DND-41 (cell line): Measurements from ENCODE around the gene HDDC2.

ENCODE experiments used
- ATAC-seq: fragments of 200-7000 bp; cut with Tn5 transposase; 3 replicates; pipeline ENCODE4 v1.9.1; 2021; ENCODE audit warnings: low read depth; ENCODE audit not compliant: insufficient read depth
- DNase-seq: peaks from one replicate; pipeline ENCODE4 v3.0.0-alpha.2; 2020
- H2AFZ ChIP-seq: 2 replicates; pipeline ENCODE4 v1.6.0; 2012; ENCODE audit warnings: low read depth, low read length
- H3K27ac ChIP-seq: 2 replicates; pipeline ENCODE4 v1.5.1; 2012; ENCODE audit warnings: low read length, inconsistent platforms
- H3K27me3 ChIP-seq: fragments of 200-600 bp; sonication (generic); 2 replicates; pipeline ENCODE4 v1.6.0; 2012; ENCODE audit warnings: low read length, mild to moderate bottlenecking, inconsistent platforms; ENCODE audit not compliant: insufficient read depth, poor library complexity
- H3K36me3 ChIP-seq: 2 replicates; pipeline ENCODE4 v1.5.1; 2012; ENCODE audit warnings: low read length, inconsistent platforms; ENCODE audit not compliant: insufficient read depth
- H3K4me1 ChIP-seq: 2 replicates; pipeline ENCODE4 v1.5.1; 2012; ENCODE audit warnings: mild to moderate bottlenecking, low read length; ENCODE audit not compliant: insufficient read depth
- H3K4me2 ChIP-seq: 2 replicates; pipeline ENCODE4 v1.6.0; 2012; ENCODE audit warnings: mild to moderate bottlenecking, moderate library complexity, low read length, inconsistent platforms; ENCODE audit not compliant: insufficient read depth
- H3K4me3 ChIP-seq, 2 experiments: fragments of 200-600 bp in 1 of 2; shearing (Covaris generic) in 1 of 2; 2 replicates each; pipeline ENCODE4 v1.5.1; 2012 to 2016; ENCODE audit warnings: inconsistent platforms in 2 of 2, low read length in 2 of 2, mild to moderate bottlenecking in 2 of 2, low read depth in 1 of 2, moderate library complexity in 1 of 2
- H3K79me2 ChIP-seq: 2 replicates; pipeline ENCODE4 v1.6.0; 2012; ENCODE audit warnings: low read length, inconsistent platforms; ENCODE audit not compliant: insufficient read depth
- H3K9ac ChIP-seq: 2 replicates; pipeline ENCODE4 v1.6.0; 2012; ENCODE audit warnings: low read depth, mild to moderate bottlenecking, inconsistent platforms, low read length, moderate library complexity
- H3K9me3 ChIP-seq: 2 replicates; pipeline ENCODE4 v1.5.1; 2012; ENCODE audit warnings: low read length, moderate library complexity, mild to moderate bottlenecking, inconsistent platforms; ENCODE audit not compliant: insufficient read depth, severe bottlenecking
- H4K20me1 ChIP-seq: 2 replicates; pipeline ENCODE4 v1.6.0; 2012; ENCODE audit warnings: low read length; ENCODE audit not compliant: insufficient read depth
- EZH2 ChIP-seq: IDR thresholded peaks from 3 replicates; pipeline ENCODE4 v1.6.1; 2012; ENCODE audit warnings: borderline replicate concordance, low read depth, mild to moderate bottlenecking, moderate library complexity, low read length, inconsistent platforms; ENCODE audit not compliant: severe bottlenecking
- TF ChIP-seq, protein P1 (sequence below): IDR thresholded peaks from 2 replicates; pipeline ENCODE4 v1.5.1; 2012; ENCODE audit warnings: borderline replicate concordance, low read length, moderate library complexity, mild to moderate bottlenecking; ENCODE audit not compliant: poor library complexity, severe bottlenecking; ENCODE audit errors: extremely low read depth

The HDDC2 gene

DNA sequence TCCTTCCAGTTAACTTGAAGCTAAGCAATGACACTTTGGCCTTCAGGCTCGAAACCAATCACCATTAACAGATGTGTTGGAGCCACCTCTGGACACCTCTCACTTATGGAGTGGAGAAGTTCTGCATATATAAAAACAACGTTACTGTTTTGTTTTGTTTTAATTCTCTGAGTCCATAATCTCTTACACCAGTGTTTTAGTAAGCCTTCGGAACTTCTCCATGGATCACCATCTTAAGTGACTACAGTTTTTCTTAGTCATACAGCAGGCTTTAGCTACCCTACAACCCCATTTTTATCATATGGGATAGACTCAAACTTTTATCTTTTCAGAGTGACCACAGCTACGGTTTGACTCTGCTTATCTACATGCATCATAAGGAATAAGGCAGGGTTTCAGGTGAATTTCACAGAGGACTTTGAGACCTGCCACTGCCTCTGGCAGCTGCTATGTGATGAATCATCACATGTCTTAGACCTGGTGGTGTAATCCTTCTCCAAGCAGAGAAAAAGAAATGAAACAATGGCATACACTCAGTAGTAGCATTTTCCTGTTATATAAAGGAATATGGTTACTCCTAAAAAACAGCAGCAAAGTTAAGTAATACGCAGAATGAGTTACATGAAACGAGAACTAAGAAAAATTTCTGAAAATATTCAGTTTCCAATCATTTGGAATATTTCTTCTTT, 5.5 kb upstream of the HDDC2 start:
- H3K79me2 ChIP-seq: no peaks in the 10 kb centered on the region
- H4K20me1 ChIP-seq: no peaks in the 10 kb centered on the region
- no peak overlapping the region for H3K9ac ChIP-seq
- no peak for ATAC-seq
- peaks cover 12% of the 10 kb centered on the region for H3K27me3 ChIP-seq
- H3K4me3 ChIP-seq: no peak overlapping the region
- no peak for DNase-seq
- H3K36me3 ChIP-seq: no peaks in the 10 kb centered on the region
- peaks cover 7% of the 10 kb centered on the region for H3K4me1 ChIP-seq
- no peak overlapping the region for H3K27ac ChIP-seq
- H3K9me3 ChIP-seq: no peaks in the 10 kb centered on the region
- no peak overlapping the region for H3K4me2 ChIP-seq
- no peak overlapping the region for H2AFZ ChIP-seq
- TF ChIP-seq, protein P1, sequence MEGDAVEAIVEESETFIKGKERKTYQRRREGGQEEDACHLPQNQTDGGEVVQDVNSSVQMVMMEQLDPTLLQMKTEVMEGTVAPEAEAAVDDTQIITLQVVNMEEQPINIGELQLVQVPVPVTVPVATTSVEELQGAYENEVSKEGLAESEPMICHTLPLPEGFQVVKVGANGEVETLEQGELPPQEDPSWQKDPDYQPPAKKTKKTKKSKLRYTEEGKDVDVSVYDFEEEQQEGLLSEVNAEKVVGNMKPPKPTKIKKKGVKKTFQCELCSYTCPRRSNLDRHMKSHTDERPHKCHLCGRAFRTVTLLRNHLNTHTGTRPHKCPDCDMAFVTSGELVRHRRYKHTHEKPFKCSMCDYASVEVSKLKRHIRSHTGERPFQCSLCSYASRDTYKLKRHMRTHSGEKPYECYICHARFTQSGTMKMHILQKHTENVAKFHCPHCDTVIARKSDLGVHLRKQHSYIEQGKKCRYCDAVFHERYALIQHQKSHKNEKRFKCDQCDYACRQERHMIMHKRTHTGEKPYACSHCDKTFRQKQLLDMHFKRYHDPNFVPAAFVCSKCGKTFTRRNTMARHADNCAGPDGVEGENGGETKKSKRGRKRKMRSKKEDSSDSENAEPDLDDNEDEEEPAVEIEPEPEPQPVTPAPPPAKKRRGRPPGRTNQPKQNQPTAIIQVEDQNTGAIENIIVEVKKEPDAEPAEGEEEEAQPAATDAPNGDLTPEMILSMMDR: no peak
- TF ChIP-seq EZH2: no peak

DNA sequence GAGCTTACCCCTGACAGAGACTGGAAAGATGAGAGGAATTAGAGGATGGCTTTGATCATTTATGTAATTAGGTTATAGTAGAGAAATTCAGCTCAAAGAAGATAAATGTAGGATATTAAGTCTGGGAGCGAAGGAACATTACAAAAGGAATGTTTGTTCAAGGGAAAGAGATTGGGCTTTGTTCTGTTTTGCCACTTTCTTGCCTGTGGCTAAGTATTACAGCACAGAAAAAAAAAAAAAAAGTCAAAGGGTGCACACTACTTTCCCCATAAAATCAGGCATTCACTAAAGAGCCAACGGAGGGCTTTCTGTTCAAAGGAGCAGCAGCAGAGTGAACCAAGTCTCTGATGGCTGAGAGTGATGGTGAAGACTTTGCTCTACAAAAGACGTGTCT, 5.0 kb upstream of the HDDC2 start:
- Histone ChIP-seq H3K36me3 (no peaks in the 10 kb centered on the region), H3K4me3 (no peak overlapping the region), H3K27ac (no peak overlapping the region), H3K79me2 (peaks cover under 1% of the 10 kb centered on the region; the same call in 1 of the 2 replicates), H4K20me1 (no peaks in the 10 kb centered on the region), H2AFZ (no peak overlapping the region), H3K4me1 (peaks cover 11% of the 10 kb centered on the region), H3K9me3 (no peaks in the 10 kb centered on the region), H3K4me2 (no peak overlapping the region), H3K27me3 (peaks cover 12% of the 10 kb centered on the region), H3K9ac (no peak overlapping the region)
- ATAC-seq (no peak), DNase-seq (no peak)
- TF ChIP-seq, protein P1: no peak
- no peak for TF ChIP-seq EZH2

DNA sequence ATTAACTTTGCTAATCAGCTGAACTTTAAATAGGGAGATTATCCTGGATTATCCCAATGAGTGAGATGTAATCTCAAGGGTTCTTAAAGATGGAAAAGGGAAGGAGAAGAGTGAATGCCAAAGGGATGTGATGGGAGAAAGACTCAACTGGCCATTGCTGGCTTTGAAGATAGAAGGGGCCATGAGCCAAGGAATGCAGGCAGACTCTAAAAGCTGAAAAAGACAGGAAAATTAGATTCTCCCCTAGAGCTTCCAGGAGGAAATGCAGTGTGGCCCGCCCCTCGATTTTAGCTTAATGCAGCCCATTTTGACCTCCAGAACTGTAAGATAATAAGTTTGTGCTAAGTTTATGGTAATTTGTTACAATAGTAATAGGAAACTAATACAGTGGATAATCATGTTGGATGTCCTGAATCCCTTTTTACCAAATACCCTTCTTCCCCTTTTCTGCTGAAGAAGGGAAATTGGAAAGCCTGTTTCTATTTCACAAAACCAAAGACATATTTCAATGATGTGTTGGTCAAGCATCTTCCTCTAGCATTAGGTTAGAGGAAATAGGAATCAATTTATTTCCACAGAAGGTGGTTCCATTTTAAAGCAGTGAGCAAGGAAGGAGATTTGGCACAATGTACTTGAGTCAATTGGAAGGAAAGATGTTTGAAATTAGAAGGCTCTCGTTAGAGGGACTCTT, 3.3 kb upstream of the HDDC2 start:
- no peak overlapping the region for H3K27ac ChIP-seq
- peaks cover 21% of the 10 kb centered on the region for H3K4me1 ChIP-seq
- peaks cover 17% of the 10 kb centered on the region for H3K79me2 ChIP-seq
- no peak for DNase-seq
- H3K36me3 ChIP-seq: peaks cover 2% of the 10 kb centered on the region
- TF ChIP-seq, protein P1: no peak
- TF ChIP-seq EZH2: no peak
- H2AFZ ChIP-seq: no peak overlapping the region
- peaks cover 12% of the 10 kb centered on the region for H3K27me3 ChIP-seq
- no peak overlapping the region for H3K4me2 ChIP-seq
- no peak overlapping the region for H3K9ac ChIP-seq
- H3K4me3 ChIP-seq: no peak overlapping the region
- ATAC-seq: no peak
- H3K9me3 ChIP-seq: no peaks in the 10 kb centered on the region
- no peaks in the 10 kb centered on the region for H4K20me1 ChIP-seq
